Motor neuron (in vitro differentiated cells): ENCODE data around the gene TTF2. TPM values are rescaled to one million over a fixed set of nuclear protein-coding genes. Genes with fewer than 3 reads are reported as not detected.

ENCODE experiments used
- ATAC-seq, 8 experiments: fragments of 200-7000 bp; cut with Tn5 transposase; replicated peaks in 6 of 8; 2 replicates each; pipeline ENCODE4 v1.8.0; 2021; ENCODE audit warnings: mild to moderate bottlenecking in 8 of 8, moderate library complexity in 8 of 8
- H3K27ac ChIP-seq, 2 donors: fragments of 250-450 bp; sonication (Bioruptor Pico); 2 replicates each; pipeline ENCODE4 v1.9.0; 2021; ENCODE audit warnings: antibody characterized with exemption in 2 of 2, mild to moderate bottlenecking in 2 of 2, moderate library complexity in 1 of 2
- H3K4me1 ChIP-seq, 2 donors: fragments of 250-450 bp; sonication (Bioruptor Pico); replicated peaks in 1 of 2; 2 replicates each; pipeline ENCODE4 v1.6.1; 2021; ENCODE audit warnings: antibody characterized with exemption in 2 of 2, mild to moderate bottlenecking in 2 of 2, moderate library complexity in 1 of 2
- H3K4me3 ChIP-seq, 5 donors: fragments of 250-450 bp; sonication (Bioruptor Pico); 2 replicates each; pipeline ENCODE4 v1.9.0; 2021; ENCODE audit warnings: antibody characterized with exemption in 5 of 5, mild to moderate bottlenecking in 5 of 5, moderate library complexity in 4 of 5
- WGBS, 10 experiments: fragments of 450-650 bp; shearing (Covaris generic); methylation state at CpG; one replicate each; pipeline ENCODE4 v1.0.0; 2022; 5-methylcytosine and 5-hydroxymethylcytosine counted together
- in situ Hi-C, 9 experiments: fragments of 400-800 bp; cut with MboI; loops; one replicate each; pipeline ENCODE4 v1.15.0; 2021; ENCODE audit warnings: low sequenced_read_pairs in 9 of 9, low pct_unique_long_range_greater_than_20kb in 2 of 9; ENCODE audit not compliant: unreplicated experiment in 9 of 9
- total RNA-seq, 8 experiments: library from RNA; unstranded; fragments of 300-600 nt; gene quantifications; 2 replicates each; pipeline versions ENCODE4 v1.2.3 to v1.2.4, GENCODE V29; 2022

TTF2 gene
- total RNA-seq, 8 experiments from 2014 or later, result 5.4 to 48.7 (median 10.6) TPM

DNA sequence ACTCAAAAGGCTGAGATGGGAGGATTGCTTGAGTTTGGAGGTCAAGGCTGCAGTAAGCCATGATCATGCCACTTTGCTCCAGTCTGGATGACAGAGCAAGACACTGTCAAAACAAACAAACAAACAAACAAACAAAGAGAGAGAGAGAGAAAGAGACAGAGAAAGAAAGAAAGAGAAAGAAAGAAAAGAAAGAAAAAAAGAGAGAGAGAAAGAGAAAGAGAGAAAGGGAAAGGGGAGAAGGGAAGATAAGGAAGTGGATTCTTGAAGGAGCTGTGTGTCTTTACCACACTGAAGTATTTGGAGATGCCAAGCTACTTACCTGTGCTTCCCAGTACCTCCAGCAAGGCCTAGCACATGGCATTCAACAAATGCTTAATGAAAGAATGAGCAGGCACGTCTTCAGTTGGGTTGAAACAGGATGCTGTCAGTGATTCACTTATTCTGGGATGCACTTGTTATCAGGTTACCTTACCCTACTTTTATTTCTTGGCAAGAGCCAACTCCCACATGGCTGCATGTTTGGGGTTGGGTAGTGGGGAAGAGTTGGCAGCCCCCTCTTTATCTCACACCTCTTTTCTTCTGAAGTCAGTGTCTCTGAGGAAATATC is 29.8 kb upstream of the TTF2 start:
- no peak overlapping the region for H3K4me3 ChIP-seq
- in situ Hi-C loops, result loop anchor here in 3 of 9 experiments (25.0 kb wide), 2 partner anchors 293 to 443 kb away; no protein-coding TSS in a partner anchor
- 67 to 100% (median 77%) methylated on average over 1 of the region's 1 CpG; no CpG with 5 or more reads in 2 of the 10 experiments for WGBS, 10 experiments
- no peak overlapping the region for H3K27ac ChIP-seq
- H3K4me1 ChIP-seq, result peaks cover 15 to 17% of the 10 kb centered on the region in 2 donors
- ATAC-seq, result no peak

- Histone ChIP-seq H3K4me1 (peaks cover 15 to 25% of the 10 kb centered on the region in 2 donors), H3K27ac (no peak overlapping the region), H3K4me3 (no peak overlapping the region)
- ATAC-seq, result peak in 1 of 8 experiments; percentile 24
- 20 to 100% (median 95%) methylated on average over 1 to 3 of the region's 3 CpGs; no CpG with 5 or more reads in 2 of the 10 experiments for WGBS, 10 experiments
- in situ Hi-C loops, result loop anchor here in 3 of 9 experiments (25.0 kb wide), 2 partner anchors 295 to 445 kb away; no protein-coding TSS in a partner anchor
Measured at GRCh38 chr1:117032266-117032665, 27.9 kb upstream of the TTF2 start.

DNA sequence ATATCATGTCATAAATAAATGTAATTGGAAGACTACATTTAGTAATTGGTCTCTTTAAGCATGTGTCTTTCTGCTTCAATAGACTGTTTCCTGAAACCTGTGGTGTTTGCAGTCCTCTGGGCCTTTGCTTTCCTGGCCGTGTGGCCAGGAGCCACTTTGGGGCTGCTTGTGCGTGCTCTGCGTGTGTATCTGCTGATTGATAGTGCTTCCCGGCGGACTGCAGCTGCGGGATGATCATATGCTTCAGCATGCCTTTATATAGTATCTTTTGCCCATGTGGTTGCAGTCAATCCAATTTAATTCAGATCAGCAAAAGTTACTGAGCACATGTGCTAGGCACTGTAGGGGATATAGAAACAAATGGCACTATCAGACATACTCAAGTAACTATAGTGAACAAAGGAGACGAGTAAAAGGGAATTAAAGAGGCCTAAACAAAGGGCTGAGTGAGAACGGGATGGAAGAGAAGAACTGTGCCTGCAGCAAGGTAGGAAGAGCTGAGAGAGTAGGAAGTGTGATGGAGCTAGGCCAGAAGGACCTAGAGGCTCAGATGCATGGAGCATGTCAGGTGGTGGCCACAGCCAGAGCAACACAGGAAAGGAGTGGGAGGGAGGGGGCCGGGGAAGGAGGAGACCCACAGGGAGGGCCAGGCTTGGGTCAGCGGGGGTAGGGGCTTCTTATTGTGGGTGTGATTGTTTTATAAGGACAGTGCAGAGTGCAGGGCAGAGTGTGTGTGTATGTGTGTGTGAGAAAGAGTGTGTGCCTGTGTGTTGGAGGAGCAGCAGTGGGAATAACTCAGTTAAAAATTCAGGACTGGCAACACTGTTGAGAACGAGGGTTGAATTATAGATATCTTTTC is 27.2 kb upstream of the TTF2 start:
- peaks cover 15 to 25% of the 10 kb centered on the region in 2 donors for H3K4me1 ChIP-seq
- 41 to 87% (median 52%) methylated on average over 4 to 9 of the region's 11 CpGs; no CpG with 5 or more reads in 1 of the 10 experiments for WGBS, 10 experiments
- peak in 5 of 8 experiments; percentile 87 to 93 (median 91) for ATAC-seq
- in situ Hi-C loops, result loop anchor here in 3 of 9 experiments (25.0 kb wide), 2 partner anchors 296 to 446 kb away; no protein-coding TSS in a partner anchor
- H3K4me3 ChIP-seq, result no peak overlapping the region
- H3K27ac ChIP-seq, result no peak overlapping the region

- no peak overlapping the region for H3K27ac ChIP-seq
- 50 to 100% (median 92%) methylated on average over 1 to 7 of the region's 7 CpGs; no CpG with 5 or more reads in 2 of the 10 experiments for WGBS, 10 experiments
- ATAC-seq, result no peak
- in situ Hi-C loops, result loop anchor here in 3 of 9 experiments (25.0 kb wide), 2 partner anchors 296 to 446 kb away; no protein-coding TSS in a partner anchor
- H3K4me3 ChIP-seq, result no peak overlapping the region
- peaks cover 15 to 25% of the 10 kb centered on the region in 2 donors for H3K4me1 ChIP-seq
Measured at GRCh38 chr1:117033772-117034171, 26.4 kb upstream of the TTF2 start.

DNA sequence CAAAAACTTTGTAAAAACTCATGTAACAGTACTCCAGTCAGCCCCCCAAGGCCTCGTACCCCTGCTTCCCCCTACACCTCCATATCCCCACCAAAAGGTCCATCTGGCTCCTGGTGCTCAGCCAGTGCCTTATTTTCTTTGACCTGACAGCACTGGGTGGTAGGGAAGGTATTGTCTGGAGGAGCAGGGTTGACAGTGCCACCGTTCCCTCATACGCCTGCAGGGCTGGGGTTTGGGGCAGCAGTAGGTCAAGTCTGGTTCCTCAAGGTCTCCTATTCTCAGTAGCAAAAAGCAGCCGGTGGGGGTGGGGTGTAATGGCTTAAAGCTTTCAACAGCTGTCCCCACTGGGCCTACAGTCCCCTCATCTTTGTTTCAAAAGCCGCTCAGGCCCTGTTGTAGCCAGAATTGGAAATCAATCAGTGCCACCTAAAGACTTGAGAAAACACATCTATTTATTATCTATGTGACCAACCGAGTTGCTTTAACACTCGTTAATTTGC is 25.3 kb upstream of the TTF2 start:
- in situ Hi-C loops, result loop anchor here in 3 of 9 experiments (25.0 kb wide), 2 partner anchors 298 to 448 kb away; no protein-coding TSS in a partner anchor
- Histone ChIP-seq H3K4me3 (no peak overlapping the region), H3K27ac (no peak overlapping the region), H3K4me1 (peaks cover 15 to 25% of the 10 kb centered on the region in 2 donors)
- WGBS, 10 experiments, result 33 to 90% (median 63%) methylated on average over 1 to 7 of the region's 7 CpGs
- ATAC-seq, result no peak

DNA sequence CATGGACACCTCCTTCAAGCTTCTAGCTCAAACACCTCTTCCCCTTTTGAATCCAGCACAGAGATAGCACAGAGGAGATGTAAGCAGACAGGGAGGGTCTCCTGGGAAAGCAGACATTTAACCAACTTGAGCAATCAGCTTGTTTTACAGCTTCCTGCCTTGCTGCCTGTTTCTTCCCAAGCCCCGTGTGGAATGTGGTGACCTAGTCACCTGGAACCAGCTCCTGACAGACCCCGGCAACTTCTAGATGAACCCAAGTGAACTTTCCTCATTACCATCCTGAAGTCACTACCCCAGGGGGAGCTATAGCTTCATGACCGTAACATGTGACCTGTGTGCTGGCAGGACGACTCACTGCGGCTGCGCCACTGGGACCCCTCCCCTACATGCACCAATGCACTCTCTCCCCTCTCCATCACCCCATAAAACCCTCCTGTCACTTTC is 24.1 kb upstream of the TTF2 start:
- in situ Hi-C loops, result loop anchor here in 3 of 9 experiments (25.0 kb wide), 2 partner anchors 299 to 449 kb away; no protein-coding TSS in a partner anchor
- Histone ChIP-seq H3K4me1 (peaks cover 15 to 25% of the 10 kb centered on the region in 2 donors), H3K4me3 (no peak overlapping the region), H3K27ac (no peak overlapping the region)
- 37 to 100% (median 56%) methylated on average over 1 to 6 of the region's 6 CpGs; no CpG with 5 or more reads in 5 of the 10 experiments for WGBS, 10 experiments
- ATAC-seq, result peak in 5 of 8 experiments; percentile 7 to 77 (median 76)

GRCh38 chr1:117037802-117038201 is 22.3 kb upstream of the TTF2 start:
- no peak for ATAC-seq
- WGBS, 10 experiments, result 0 to 89% (median 79%) methylated on average over 1 of the region's 1 CpG; no CpG with 5 or more reads in 1 of the 10 experiments
- Histone ChIP-seq H3K27ac (no peak overlapping the region), H3K4me3 (no peak overlapping the region), H3K4me1 (peaks cover 8 to 18% of the 10 kb centered on the region in 2 donors)
- in situ Hi-C loops, result loop anchor here in 3 of 9 experiments (25.0 kb wide), 2 partner anchors 301 to 451 kb away; no protein-coding TSS in a partner anchor

- in situ Hi-C loops, result loop anchor here in 3 of 9 experiments (25.0 kb wide), 2 partner anchors 301 to 451 kb away; no protein-coding TSS in a partner anchor
- Histone ChIP-seq H3K4me1 (peaks cover 4 to 14% of the 10 kb centered on the region in 2 donors), H3K4me3 (no peak overlapping the region), H3K27ac (no peak overlapping the region)
- WGBS, 10 experiments, result 89 to 100% (median 91%) methylated on average over 1 to 6 of the region's 6 CpGs; no CpG with 5 or more reads in 4 of the 10 experiments
- ATAC-seq, result no peak
Measured at GRCh38 chr1:117038236-117038635, 21.9 kb upstream of the TTF2 start.

GRCh38 chr1:117044217-117044616 is 15.9 kb upstream of the TTF2 start:
- H3K27ac ChIP-seq, result no peak overlapping the region
- no peaks in the 10 kb centered on the region for H3K4me1 ChIP-seq
- no peak overlapping the region for H3K4me3 ChIP-seq
- 80 to 100% (median 92%) methylated on average over 1 of the region's 1 CpG; no CpG with 5 or more reads in 1 of the 10 experiments for WGBS, 10 experiments
- peak in 1 of 8 experiments; percentile 25 for ATAC-seq
- in situ Hi-C loops, result loop anchor here in 4 of 9 experiments (10.0 to 25.0 kb wide), 3 partner anchors 307 to 457 kb away; no protein-coding TSS in a partner anchor

DNA sequence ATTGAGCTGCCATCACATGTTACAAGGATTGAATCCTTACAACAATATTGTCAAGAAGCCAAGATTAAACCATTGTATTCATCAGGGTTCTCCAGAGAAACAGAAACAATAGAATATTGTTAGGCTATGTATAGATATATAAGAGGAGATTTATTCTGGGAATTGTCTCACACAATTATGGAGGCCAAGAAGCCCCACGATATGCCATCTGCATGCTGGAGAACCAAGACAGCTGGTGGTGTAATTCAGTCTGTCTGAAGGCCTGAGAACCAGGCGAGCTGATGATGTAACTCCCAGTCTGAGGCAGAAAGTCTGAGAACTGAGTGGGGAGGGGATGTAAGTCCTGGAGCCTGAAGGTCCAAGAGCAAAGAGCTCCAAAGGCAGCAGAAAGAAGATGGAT is 14.5 kb upstream of the TTF2 start:
- ATAC-seq, result peak in 6 of 8 experiments; percentile 31 to 79 (median 49)
- Histone ChIP-seq H3K27ac (no peak overlapping the region), H3K4me1 (no peaks in the 10 kb centered on the region), H3K4me3 (no peak overlapping the region)
- WGBS, 10 experiments, result 17 to 90% (median 68%) methylated on average over 1 to 2 of the region's 2 CpGs; no CpG with 5 or more reads in 3 of the 10 experiments
- in situ Hi-C loops, result loop anchor here in 4 of 9 experiments (10.0 to 25.0 kb wide), 3 partner anchors 308 to 458 kb away; no protein-coding TSS in a partner anchor

DNA sequence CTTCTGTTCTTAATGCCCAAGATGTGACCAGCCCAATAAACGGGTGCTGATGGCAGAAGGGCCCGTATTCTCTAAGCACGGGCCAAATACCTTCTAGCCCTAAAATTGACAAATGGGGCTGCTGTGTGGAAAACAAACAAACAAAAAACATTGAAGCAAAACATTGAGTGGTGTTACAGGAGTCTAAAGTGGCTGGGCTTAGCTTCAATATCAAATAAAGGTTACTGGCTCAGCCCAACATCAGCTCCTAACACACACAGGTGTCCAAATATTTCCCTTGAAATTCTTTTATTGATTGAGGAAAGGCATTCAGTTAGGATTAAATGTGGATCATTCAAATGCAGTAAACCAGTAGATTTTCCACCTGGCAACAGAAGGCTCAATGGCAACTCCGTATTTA is 13.3 kb upstream of the TTF2 start:
- in situ Hi-C loops, result loop anchor here in 4 of 9 experiments (10.0 to 25.0 kb wide), 3 partner anchors 309 to 459 kb away; no protein-coding TSS in a partner anchor
- no peak for ATAC-seq
- 72 to 100% (median 87%) methylated on average over 1 to 4 of the region's 4 CpGs; no CpG with 5 or more reads in 1 of the 10 experiments for WGBS, 10 experiments
- Histone ChIP-seq H3K4me3 (no peak overlapping the region), H3K4me1 (no peaks in the 10 kb centered on the region), H3K27ac (no peak overlapping the region)

- ATAC-seq, result no peak
- WGBS, 10 experiments, result 50 to 100% (median 93%) methylated on average over 1 to 2 of the region's 2 CpGs
- Histone ChIP-seq H3K27ac (no peak overlapping the region), H3K4me1 (no peaks in the 10 kb centered on the region), H3K4me3 (no peak overlapping the region)
- in situ Hi-C loops, result loop anchor here in 4 of 9 experiments (10.0 to 25.0 kb wide), 3 partner anchors 310 to 460 kb away; no protein-coding TSS in a partner anchor
Measured at GRCh38 chr1:117047271-117047670, 12.9 kb upstream of the TTF2 start.
